ENCODE results near the gene MBNL2. TPM values are rescaled to one million over a fixed set of nuclear protein-coding genes. Genes with fewer than 3 reads are reported as not detected.

Gene MBNL2
- total and polyA plus RNA-seq, 2 of the 13 experiments (the other 11 are each of a cell fraction or from before 2014, with no cell fraction given): 30.8 to 59.0 TPM

- H3K27me3 ChIP-seq (ENCODE audit: control insufficient read depth in 1 of 2, insufficient read depth in 2 of 2, low read length in 2 of 2): no peaks in the 10 kb centered on the region
- H3K36me3 ChIP-seq (replicated peaks in 1 of 2; ENCODE audit: control insufficient read depth in 1 of 2, insufficient read depth in 2 of 2, low read length in 2 of 2): peaks cover 12 to 40% of the 10 kb centered on the region in 2 experiments
- no peak overlapping the region for H3K4me3 ChIP-seq (replicated peaks in 1 of 3; ENCODE audit: insufficient read depth in 1 of 3, low read depth in 2 of 3, low read length in 3 of 3)
- no peak for FAIRE-seq
- no peak overlapping the region for H3K9ac ChIP-seq (ENCODE audit: insufficient read depth, low read depth, low read length)
- peaks cover 56% of the 10 kb centered on the region for H4K20me1 ChIP-seq (ENCODE audit: insufficient read depth, low read length)
- no peak for DNase-seq (ENCODE audit: low spot score)
- in situ Hi-C loops (cut with HindIII; ENCODE audit: extremely low pct_ligation_motif_present, low pct_unique_long_range_greater_than_20kb) (no loop called here), intact Hi-C loops (cut with micrococcal nuclease; ENCODE audit: unreplicated experiment) (no loop called here)
- no TSS peak for BruUV-seq (replicated peaks)
- peaks cover 90% of the 10 kb centered on the region for H3K79me2 ChIP-seq (ENCODE audit: insufficient read depth, low read length)
- 98% methylated on average over 6 of the region's 6 CpGs for WGBS (ENCODE audit: low lambda C conversion rate)
- ChIA-PET CTCF (ENCODE audit: low intra/inter-chr PET ratio, low total read pairs) (no interaction called here), POLR2A (no interaction called here)
- H3K4me1 ChIP-seq (ENCODE audit: insufficient read depth, low read length): peaks cover 67% of the 10 kb centered on the region
- no peak overlapping the region for H3K4me2 ChIP-seq (ENCODE audit: low read depth, low read length)
- H2AFZ ChIP-seq (ENCODE audit: low read length): no peak overlapping the region
- H3K27ac ChIP-seq (ENCODE audit: extremely low read length, insufficient read depth, low read length): no peak overlapping the region
- TF ChIP-seq PHF20 (CRISPR knock-in tag; IDR thresholded peaks at IDR 0.05) (no peak), GATAD1 (CRISPR knock-in tag; IDR thresholded peaks at IDR 0.05) (no peak), ZZZ3 (CRISPR knock-in tag; IDR thresholded peaks at IDR 0.05; ENCODE audit: borderline replicate concordance) (no peak), STAT5B (CRISPR knock-in tag; IDR thresholded peaks at IDR 0.05) (no peak), KLF15 (CRISPR knock-in tag; IDR thresholded peaks at IDR 0.05; ENCODE audit: borderline replicate concordance) (no peak), PATZ1 (CRISPR knock-in tag; IDR thresholded peaks at IDR 0.05) (no peak), ELF3 (CRISPR knock-in tag; IDR thresholded peaks at IDR 0.05) (no peak), RNF219 (CRISPR knock-in tag; IDR thresholded peaks at IDR 0.05) (no peak), KMT2B (CRISPR knock-in tag; IDR thresholded peaks at IDR 0.05) (no peak), REL (CRISPR knock-in tag; conservative IDR thresholded peaks at IDR 0.05) (no peak), AGO2 (optimal IDR thresholded peaks at IDR 0.05; ENCODE audit: low read depth, low read length) (no peak), ZNF33B (CRISPR knock-in tag; IDR thresholded peaks at IDR 0.05) (no peak), PITX1 (CRISPR knock-in tag; IDR thresholded peaks at IDR 0.05) (no peak), HOXA7 (CRISPR knock-in tag; IDR thresholded peaks at IDR 0.05) (no peak), MAZ (IDR thresholded peaks at IDR 0.05; ENCODE audit: borderline replicate concordance, low read depth, low read length) (no peak), MAZ (CRISPR knock-in tag; IDR thresholded peaks at IDR 0.05; ENCODE audit: low read depth) (no peak), SALL2 (CRISPR knock-in tag; IDR thresholded peaks at IDR 0.05) (no peak), SRF (IDR thresholded peaks at IDR 0.05; ENCODE audit: low read depth, low read length) (no peak)
- TF ChIP-seq, protein P1, sequence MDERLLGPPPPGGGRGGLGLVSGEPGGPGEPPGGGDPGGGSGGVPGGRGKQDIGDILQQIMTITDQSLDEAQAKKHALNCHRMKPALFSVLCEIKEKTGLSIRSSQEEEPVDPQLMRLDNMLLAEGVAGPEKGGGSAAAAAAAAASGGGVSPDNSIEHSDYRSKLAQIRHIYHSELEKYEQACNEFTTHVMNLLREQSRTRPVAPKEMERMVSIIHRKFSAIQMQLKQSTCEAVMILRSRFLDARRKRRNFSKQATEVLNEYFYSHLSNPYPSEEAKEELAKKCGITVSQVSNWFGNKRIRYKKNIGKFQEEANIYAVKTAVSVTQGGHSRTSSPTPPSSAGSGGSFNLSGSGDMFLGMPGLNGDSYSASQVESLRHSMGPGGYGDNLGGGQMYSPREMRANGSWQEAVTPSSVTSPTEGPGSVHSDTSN (CRISPR knock-in tag; IDR thresholded peaks at IDR 0.05): no peak
- TF ChIP-seq, protein P2, sequence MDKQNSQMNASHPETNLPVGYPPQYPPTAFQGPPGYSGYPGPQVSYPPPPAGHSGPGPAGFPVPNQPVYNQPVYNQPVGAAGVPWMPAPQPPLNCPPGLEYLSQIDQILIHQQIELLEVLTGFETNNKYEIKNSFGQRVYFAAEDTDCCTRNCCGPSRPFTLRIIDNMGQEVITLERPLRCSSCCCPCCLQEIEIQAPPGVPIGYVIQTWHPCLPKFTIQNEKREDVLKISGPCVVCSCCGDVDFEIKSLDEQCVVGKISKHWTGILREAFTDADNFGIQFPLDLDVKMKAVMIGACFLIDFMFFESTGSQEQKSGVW (CRISPR knock-in tag; IDR thresholded peaks at IDR 0.05; ENCODE audit: borderline replicate concordance): no peak
- H3K9me3 ChIP-seq (ENCODE audit: low read length): no peaks in the 10 kb centered on the region
- no peak for ATAC-seq
Measured at GRCh38 chr13:97310809-97311436, 88.8 kb downstream of the MBNL2 start.
